Testis (tissue), 2 donors: ENCODE data around the gene ZBTB2.

Experiments used
- CTCF ChIP-seq, 3 experiments: fragments of 450-650 bp in 2 of 3; fragments of 200-600 bp in 1 of 3; sonication (generic) in 1 of 3; IDR thresholded peaks; one replicate each; pipeline ENCODE4 v1.5.1; 2016 to 2019; ENCODE audit warnings: antibody characterized with exemption in 3 of 3, mild to moderate bottlenecking in 2 of 3, moderate library complexity in 1 of 3
- POLR2A ChIP-seq: fragments of 450-650 bp; IDR thresholded peaks from one replicate; pipeline ENCODE4 v1.6.1; 2017; ENCODE audit warnings: antibody characterized with exemption, mild to moderate bottlenecking, moderate library complexity

- TF ChIP-seq CTCF (IDR thresholded peaks at IDR 0.05) (no peak), POLR2A (no peak)
Observed at GRCh38 chr6:151358475-151358874, 32.9 kb downstream of the ZBTB2 start.
